ENCODE data around the gene RSRC2. TPM values are rescaled to one million over a fixed set of nuclear protein-coding genes. Genes with fewer than 3 reads are reported as not detected.
"Not testable (repeated sequence)": the region's sequence is repeated elsewhere in the genome, so short reads cannot be mapped to it uniquely, and the experiment has no call there.

The RSRC2 gene
- polyA plus RNA-seq, 1 donor from 2014 or later, result 194 TPM

- not testable (repeated sequence) for H4K20me1 ChIP-seq (ENCODE audit: insufficient read depth); H3K27me3 ChIP-seq (ENCODE audit: insufficient read depth, low read depth, low read length); H3K4me3 ChIP-seq (ENCODE audit: low read length); H3K9ac ChIP-seq (ENCODE audit: low read length); H3K79me2 ChIP-seq (replicated peaks; ENCODE audit: insufficient read depth, low read length); H3K36me3 ChIP-seq (ENCODE audit: insufficient read depth, low read length); H3K9me2 ChIP-seq (ENCODE audit: insufficient read depth, low read length); H2AFZ ChIP-seq (ENCODE audit: low read depth, low read length); H3F3A ChIP-seq (ENCODE audit: insufficient read depth, low read length, poor library complexity, severe bottlenecking); H3K27ac ChIP-seq (ENCODE audit: low read length); H3K9me3 ChIP-seq (ENCODE audit: low read length); H3K4me2 ChIP-seq (ENCODE audit: low read length)
Measured at GRCh38 chr12:122570006-122570405, 43.3 kb upstream of the RSRC2 start.

- Histone ChIP-seq H4K20me1 (ENCODE audit: insufficient read depth) (no peaks in the 10 kb centered on the region), H2AFZ (ENCODE audit: low read depth, low read length) (no peak overlapping the region), H3K4me2 (ENCODE audit: low read length) (no peak overlapping the region), H3K79me2 (replicated peaks; ENCODE audit: insufficient read depth, low read length) (no peaks in the 10 kb centered on the region), H3K9me3 (ENCODE audit: low read length) (no peaks in the 10 kb centered on the region), H3F3A (ENCODE audit: insufficient read depth, low read length, poor library complexity, severe bottlenecking) (no peaks in the 10 kb centered on the region), H3K27ac (ENCODE audit: low read length) (no peak overlapping the region), H3K9ac (ENCODE audit: low read length) (no peak overlapping the region), H3K9me2 (ENCODE audit: insufficient read depth, low read length) (no peaks in the 10 kb centered on the region), H3K27me3 (ENCODE audit: insufficient read depth, low read depth, low read length) (no peaks in the 10 kb centered on the region), H3K4me3 (ENCODE audit: low read length) (no peak overlapping the region), H3K36me3 (ENCODE audit: insufficient read depth, low read length) (no peaks in the 10 kb centered on the region)
- no peak for TF ChIP-seq REST (IDR thresholded peaks at IDR 0.05; ENCODE audit: borderline replicate concordance)
- no peak for TF ChIP-seq SMC3 (conservative IDR thresholded peaks at IDR 0.05; ENCODE audit: poor library complexity)
- no peak for TF ChIP-seq EZH2 (IDR thresholded peaks at IDR 0.05; ENCODE audit: borderline replicate concordance, insufficient read depth, low read length, poor library complexity, severe bottlenecking)
- TF ChIP-seq MXI1 (conservative IDR thresholded peaks at IDR 0.05; ENCODE audit: poor library complexity, severe bottlenecking), result no peak
- no peak for TF ChIP-seq EP300 (conservative IDR thresholded peaks at IDR 0.05; ENCODE audit: poor library complexity, severe bottlenecking)
- TF ChIP-seq POLR2AphosphoS5 (IDR thresholded peaks at IDR 0.05), result no peak
- TF ChIP-seq TAF1 (IDR thresholded peaks at IDR 0.05; ENCODE audit: low read depth), result no peak
- TF ChIP-seq RAD21 (conservative IDR thresholded peaks at IDR 0.05), result no peak
Measured at GRCh38 chr12:122569288-122569687, 42.6 kb upstream of the RSRC2 start.

GRCh38 chr12:122566816-122567215 lies 40.1 kb upstream of the RSRC2 start:
- H3K4me3 ChIP-seq (ENCODE audit: low read length); H3K36me3 ChIP-seq (ENCODE audit: insufficient read depth, low read length); H3K4me2 ChIP-seq (ENCODE audit: low read length); H2AFZ ChIP-seq (ENCODE audit: low read depth, low read length); H3K9me2 ChIP-seq (ENCODE audit: insufficient read depth, low read length); H3F3A ChIP-seq (ENCODE audit: insufficient read depth, low read length, poor library complexity, severe bottlenecking); H3K79me2 ChIP-seq (replicated peaks; ENCODE audit: insufficient read depth, low read length); H3K27me3 ChIP-seq (ENCODE audit: insufficient read depth, low read depth, low read length); H3K9ac ChIP-seq (ENCODE audit: low read length); H3K27ac ChIP-seq (ENCODE audit: low read length); H4K20me1 ChIP-seq (ENCODE audit: insufficient read depth); H3K9me3 ChIP-seq (ENCODE audit: low read length): not testable (repeated sequence)
